NCI-H526 treated with DMSO at 0.1 percent for 48 hours (cell line): Measurements from ENCODE around the gene CD160.
"Not testable (repeated sequence)": the region's sequence is repeated elsewhere in the genome, so short reads cannot be mapped to it uniquely, and the experiment has no call there.

Experiments
- DNase-seq: peaks from one replicate; lab custom pipeline; 2025; lab: John Stamatoyannopoulos, UW

Gene CD160

GRCh38 chr1:145759721-145760120 lies 40.4 kb downstream of the CD160 start:
- DNase-seq, result no peak

GRCh38 chr1:145760395-145760949 lies 41.2 kb downstream of the CD160 start:
- not testable (repeated sequence) for DNase-seq

GRCh38 chr1:145761498-145761897 lies 42.2 kb downstream of the CD160 start:
- DNase-seq, result not testable (repeated sequence)

- not testable (repeated sequence) for DNase-seq
These were observed 42.7 kb downstream of the CD160 start for GRCh38 chr1:145762001-145762400.

GRCh38 chr1:145764231-145764940 lies 45.1 kb downstream of the CD160 start:
- not testable (repeated sequence) for DNase-seq

- DNase-seq, result not testable (repeated sequence)
These were observed 45.8 kb downstream of the CD160 start for GRCh38 chr1:145765127-145765526.

- DNase-seq, result not testable (repeated sequence)
These were observed 46.5 kb downstream of the CD160 start for GRCh38 chr1:145765585-145766360.

- not testable (repeated sequence) for DNase-seq
These were observed 47.6 kb downstream of the CD160 start for GRCh38 chr1:145766926-145767325.

- not testable (repeated sequence) for DNase-seq
These were observed 48.7 kb downstream of the CD160 start for GRCh38 chr1:145768004-145768403.

- no peak for DNase-seq
These were observed 51.8 kb downstream of the CD160 start for GRCh38 chr1:145771056-145771455.

GRCh38 chr1:145773423-145773822 lies 54.1 kb downstream of the CD160 start:
- no peak for DNase-seq

- no peak for DNase-seq
These were observed 58.3 kb downstream of the CD160 start for GRCh38 chr1:145777357-145778145.

GRCh38 chr1:145778146-145778540 lies 58.8 kb downstream of the CD160 start:
- no peak for DNase-seq

- DNase-seq, result no peak
These were observed 63.2 kb downstream of the CD160 start for GRCh38 chr1:145782272-145783099.

GRCh38 chr1:145784409-145784808 lies 65.1 kb downstream of the CD160 start:
- no peak for DNase-seq

GRCh38 chr1:145785547-145785946 lies 66.2 kb downstream of the CD160 start:
- no peak for DNase-seq

GRCh38 chr1:145786271-145786670 lies 67.0 kb downstream of the CD160 start:
- no peak for DNase-seq

GRCh38 chr1:145788580-145788979 lies 69.3 kb downstream of the CD160 start:
- DNase-seq, result no peak
